GM21528 (cell line): ENCODE results near the gene NCOR2.

ENCODE experiments used
- ATAC-seq: cut with Tn5 transposase; IDR thresholded peaks from one replicate; pipeline ENCODE4 v1.9.1; 2021; ENCODE audit warnings: mild to moderate bottlenecking, moderate library complexity; ENCODE audit not compliant: unreplicated experiment, low FRiP score

The NCOR2 gene

GRCh38 chr12:124578445-124578844 lies 11.0 kb upstream of the NCOR2 start:
- no peak for ATAC-seq

DNA sequence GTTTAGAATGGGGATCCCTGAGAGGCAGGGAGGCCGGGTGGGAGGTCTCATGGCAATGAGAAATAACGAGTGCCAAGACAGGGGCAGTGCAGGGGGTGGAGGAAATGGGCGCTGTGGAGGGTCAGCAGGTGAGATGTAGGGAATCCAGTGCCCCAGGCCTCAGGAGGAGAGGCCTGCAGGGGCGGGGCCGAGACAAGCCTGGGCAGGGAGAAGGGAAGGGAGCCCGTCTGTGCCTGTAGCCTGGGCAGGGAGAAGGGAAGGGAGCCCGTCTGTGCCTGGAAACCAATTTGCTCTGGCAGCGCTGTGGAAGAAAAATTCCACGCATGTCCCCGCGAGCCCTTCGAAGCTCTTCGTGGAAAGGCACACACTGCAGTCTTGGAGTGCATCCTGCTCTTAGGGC lies 10.6 kb upstream of the NCOR2 start:
- no peak for ATAC-seq

DNA sequence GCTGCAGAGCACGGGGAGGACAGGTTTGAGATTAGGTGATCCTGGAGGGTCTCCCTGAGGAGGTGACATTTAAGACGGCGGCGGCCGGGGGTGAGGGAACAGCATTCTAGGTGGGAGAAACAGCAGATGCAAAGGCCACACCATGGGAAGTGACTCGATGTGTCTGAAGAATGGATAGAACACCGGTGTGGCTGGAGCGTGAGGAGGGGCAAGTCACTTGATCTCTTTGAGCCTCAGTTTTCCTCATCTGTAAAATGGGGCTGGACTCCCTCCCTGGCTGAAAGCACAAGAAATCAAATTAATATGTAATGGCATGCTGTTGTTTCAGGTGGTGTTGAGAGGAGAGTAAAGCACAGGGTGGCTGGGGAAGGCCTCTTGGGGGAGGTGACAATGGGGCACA lies 10.0 kb upstream of the NCOR2 start:
- ATAC-seq = no peak

DNA sequence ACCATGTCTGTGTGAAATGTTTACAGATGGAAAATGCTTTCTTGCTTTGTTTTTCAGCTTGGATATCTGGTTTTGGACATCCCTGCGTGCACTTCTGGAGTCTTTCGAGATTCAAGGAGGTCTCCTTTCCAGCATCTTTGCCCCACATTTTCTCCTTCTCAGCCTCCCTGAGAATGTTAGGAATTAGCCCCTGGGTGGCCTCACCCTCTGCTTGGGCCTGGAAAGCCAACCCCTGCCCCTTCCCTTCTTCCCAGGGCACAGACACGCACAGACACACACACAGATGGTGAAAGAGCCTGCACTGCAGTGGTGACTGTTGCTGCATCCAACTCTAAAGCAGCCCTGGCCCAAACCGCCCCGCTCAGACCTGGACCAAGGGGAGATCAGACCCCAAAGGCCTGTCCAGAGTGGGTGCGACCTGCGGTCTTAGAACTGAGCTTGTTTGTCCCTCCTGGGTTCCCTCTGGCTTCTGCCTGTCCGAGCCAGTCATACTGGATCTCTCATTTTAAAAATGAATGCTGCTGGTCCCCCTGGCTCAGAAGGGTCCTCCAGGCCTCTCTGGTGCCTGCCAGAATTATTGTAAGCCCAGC lies 8.7 kb upstream of the NCOR2 start:
- no peak for ATAC-seq

GRCh38 chr12:124573839-124574786 lies 6.7 kb upstream of the NCOR2 start:
- no peak for ATAC-seq

- ATAC-seq = no peak
These were observed 4.1 kb upstream of the NCOR2 start for GRCh38 chr12:124571556-124571955.

GRCh38 chr12:124570810-124571209 lies 3.4 kb upstream of the NCOR2 start:
- no peak for ATAC-seq

GRCh38 chr12:124569375-124570148 lies 2.1 kb upstream of the NCOR2 start:
- no peak for ATAC-seq

DNA sequence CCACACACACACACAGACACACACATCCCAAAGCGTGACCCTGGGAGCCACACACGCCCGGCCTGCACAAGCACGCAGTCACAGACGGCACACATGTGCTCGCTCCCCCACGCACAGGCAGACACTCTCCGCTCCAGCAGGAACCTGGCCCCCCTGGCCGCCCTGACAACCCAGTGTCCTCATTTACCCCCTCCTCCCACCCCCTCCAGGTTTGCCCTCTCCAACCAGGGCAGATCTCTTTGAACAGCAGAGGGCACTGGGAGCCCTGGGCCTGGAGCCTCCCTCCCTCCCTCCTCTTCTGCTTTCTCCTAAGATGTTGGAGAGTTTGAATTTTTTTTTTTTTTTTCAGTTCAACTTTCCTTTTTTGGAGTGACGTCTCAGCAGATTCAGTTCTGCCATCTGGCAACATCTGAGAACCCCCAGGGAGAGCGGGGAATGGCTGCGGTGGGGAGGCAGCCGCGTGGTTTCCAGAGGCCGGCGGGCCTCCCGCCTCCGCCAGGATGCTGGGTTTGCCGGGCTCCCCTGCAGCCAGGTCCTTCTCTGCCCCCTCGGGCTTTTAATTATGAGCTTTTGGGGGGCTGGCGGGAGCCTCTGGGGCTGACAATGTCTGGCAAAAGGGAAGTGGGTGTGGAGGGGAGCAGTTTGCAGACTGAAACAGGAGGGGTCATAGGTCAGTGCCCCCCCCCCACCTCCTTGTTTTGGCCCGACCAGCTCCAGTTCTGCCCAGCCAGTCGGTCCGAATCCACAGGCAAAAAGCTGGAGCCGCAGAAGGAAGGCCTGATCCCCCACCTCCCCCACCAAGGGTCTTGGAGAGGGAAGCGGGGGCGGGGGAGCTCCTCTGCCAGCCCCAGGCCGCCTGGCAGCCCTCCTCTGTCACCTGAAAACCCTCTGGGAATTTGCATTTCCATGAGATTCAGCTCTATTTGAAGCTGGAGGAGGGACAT lies 1.3 kb upstream of the NCOR2 start:
- ATAC-seq = no peak

GRCh38 chr12:124567673-124568373 lies 411 bp upstream of the NCOR2 start:
- ATAC-seq = peak; percentile 50

DNA sequence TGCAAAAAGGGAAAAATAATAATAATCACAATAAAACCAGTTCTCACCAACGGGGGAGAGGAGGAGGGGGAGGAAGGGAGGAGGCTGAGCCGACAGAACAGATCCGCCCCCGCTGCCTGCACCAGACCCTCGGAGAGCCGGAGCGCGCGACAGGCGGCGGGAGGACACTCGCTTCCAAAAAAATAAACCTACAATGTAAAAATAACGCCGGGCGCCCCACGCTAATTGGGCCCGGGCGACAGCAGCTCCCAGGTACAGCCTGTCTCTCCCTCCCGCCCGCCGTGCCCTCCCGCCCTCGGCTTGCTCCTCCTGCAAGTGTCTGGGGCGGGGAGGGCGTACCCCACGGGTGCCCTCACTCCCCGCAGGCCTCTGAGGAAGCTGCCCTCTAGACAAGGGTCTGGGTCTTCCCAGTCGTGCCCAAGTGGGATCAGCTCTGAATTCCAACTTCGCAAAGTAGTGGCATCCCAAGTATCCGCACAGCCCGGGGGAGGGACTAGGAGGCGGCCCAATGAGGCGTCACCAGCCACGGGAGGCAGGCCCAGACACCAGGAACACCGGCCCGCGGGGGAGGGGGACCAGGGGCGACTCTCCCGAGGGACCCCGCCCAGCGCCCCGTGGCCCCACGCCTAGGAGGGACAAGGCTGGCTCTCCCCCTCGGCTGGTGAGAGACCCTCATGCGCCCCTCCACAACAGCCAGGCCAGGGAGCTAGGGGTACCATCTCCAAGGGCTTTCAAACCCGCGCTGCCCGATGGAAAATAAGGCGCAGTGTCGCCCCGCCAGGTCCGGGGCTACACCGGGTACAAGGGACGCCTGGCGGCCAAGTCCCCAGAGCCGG lies 1.0 kb downstream of the NCOR2 start:
- ATAC-seq = peak; percentile 43

DNA sequence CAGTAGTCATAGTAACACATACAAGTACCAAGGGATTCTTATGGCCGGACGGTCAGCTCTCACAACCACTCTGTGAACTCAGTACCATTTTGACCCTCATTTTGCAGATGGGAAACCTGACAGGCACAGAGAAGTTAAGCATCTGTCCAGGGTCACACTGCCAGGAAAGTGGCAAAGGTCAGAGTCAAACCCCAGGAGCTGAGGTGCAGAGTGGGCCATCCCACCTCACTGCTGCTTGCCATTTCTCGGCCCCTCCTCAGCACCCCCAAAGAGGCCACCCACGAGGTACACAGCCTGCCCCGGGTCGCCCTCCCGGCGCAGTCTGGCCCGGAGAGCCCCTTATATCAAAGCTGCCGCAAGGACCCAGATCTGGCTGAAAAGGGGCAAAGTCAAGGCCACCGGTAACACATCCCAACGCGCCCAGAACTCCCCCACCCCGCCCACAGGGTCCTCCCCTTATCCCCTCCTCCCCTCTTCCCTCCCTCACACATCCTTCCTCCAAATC lies 1.7 kb downstream of the NCOR2 start:
- no peak for ATAC-seq

- no peak for ATAC-seq
These were observed 2.4 kb downstream of the NCOR2 start for GRCh38 chr12:124564971-124565491.

DNA sequence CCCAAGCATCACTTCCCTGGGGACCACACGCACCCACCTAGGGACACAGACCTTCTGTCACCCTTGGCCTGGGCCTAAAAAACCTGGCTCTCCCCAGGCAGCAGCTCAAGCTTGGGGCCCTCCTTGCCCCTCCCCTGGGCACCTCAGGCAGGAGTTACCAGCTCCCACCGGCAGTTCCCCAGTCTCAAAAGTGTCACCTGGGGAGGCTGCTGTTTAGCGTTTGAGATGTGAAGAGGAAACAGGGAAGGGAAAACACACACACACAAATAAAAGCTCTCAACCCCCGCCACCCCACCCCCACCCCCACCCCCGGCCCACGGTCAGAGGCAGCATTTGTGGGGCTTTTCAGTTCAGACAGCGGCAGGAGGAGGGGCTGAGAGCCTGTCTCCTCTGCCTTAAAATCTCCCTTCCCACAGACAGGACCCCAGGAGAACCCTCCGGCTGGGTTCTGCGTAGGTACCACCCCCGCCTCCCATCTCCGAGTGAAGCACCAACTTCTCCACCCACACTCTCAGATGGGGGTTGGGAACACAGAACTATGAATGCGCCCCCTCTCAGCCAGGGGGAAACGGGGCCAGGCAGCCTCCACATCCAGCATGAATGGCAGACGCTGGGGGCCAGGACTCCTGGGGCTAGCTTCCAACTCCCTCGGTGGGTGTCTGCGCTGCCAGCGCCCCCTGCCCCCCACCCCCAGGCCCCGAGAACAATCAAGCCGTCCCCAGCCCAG lies 3.0 kb downstream of the NCOR2 start:
- ATAC-seq = no peak

DNA sequence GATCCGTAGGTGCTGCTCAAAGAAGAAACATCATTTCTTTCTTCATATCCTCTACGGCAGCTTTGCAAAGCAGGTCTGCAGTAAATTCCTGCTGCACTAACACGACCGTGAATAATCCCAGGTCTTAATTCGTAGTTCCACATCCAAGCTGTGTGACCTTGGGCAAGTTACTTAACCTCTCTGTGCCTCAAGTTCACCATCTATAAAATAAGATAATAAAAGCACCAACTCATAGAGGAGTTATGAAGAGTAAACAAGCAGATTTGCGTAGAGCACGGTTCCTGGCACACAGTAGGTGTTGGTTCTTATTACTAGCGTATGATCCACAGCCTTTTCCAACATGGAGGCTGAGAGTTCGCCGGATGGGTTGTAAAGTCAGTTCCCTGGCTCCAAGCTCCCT lies 3.6 kb downstream of the NCOR2 start:
- no peak for ATAC-seq

DNA sequence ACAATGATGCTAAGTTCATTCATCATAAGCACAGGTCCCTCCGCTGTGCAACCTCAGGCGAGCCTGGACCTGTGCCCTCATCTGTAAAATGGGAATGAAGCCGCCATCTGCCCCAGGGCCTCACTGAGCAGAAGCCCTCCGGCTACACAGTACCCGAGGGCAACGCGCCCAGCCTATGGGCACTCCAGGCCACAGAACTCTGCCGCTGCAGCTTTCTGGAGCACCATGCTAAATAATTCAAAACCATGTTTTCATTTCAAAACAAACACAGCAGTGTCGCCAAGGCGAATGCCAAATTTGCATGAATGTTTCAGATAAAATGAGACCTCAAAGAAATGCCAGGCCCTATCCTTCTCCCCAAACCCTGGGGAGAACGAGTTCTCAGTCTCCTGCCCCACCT lies 4.0 kb downstream of the NCOR2 start:
- ATAC-seq = no peak

- ATAC-seq = no peak
These were observed 4.6 kb downstream of the NCOR2 start for GRCh38 chr12:124562796-124563181.
